Measurements from ENCODE around the gene DDX1.
"Not testable (repeated sequence)": the region's sequence is repeated elsewhere in the genome, so short reads cannot be mapped to it uniquely, and the experiment has no call there.

DDX1 gene

DNA sequence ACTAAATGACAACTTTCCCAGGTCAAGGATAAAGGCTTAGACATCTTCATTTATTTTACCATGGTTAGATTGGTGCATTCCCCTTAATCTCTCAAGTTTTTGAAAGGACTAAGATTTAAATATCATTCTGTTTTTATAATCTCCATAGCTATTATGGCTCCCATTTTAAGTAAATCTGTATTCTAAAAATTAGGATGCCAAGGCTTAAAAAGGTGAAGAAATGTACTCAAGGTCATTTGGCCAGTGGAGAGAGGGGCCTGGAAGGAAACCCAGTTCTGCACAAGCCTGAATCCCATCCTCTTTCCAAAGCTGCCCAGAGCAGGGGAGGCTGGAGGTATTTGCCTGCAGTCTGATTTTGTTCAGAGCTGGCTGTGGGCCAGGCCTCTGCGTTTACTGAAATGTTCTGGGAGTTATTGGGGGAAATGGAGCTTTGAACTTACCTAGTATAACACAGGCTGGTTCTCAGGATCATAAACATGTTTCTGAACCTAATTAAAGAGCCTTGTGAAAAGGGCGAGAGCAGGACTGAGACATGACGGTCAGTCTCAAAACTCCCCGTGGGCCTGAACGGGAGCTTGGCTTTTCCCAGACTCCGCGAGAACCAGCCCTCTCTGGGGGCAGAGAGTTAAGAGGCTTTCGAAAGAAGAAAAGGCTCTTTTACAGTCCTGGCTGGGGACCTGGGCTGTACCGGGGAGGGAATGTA lies 85.6 kb downstream of the DDX1 start:
- DNase-seq (ENCODE audit: low read depth), result no peak

GRCh38 chr2:15678346-15678745 lies 86.7 kb downstream of the DDX1 start:
- DNase-seq (ENCODE audit: low read depth), result no peak

DNA sequence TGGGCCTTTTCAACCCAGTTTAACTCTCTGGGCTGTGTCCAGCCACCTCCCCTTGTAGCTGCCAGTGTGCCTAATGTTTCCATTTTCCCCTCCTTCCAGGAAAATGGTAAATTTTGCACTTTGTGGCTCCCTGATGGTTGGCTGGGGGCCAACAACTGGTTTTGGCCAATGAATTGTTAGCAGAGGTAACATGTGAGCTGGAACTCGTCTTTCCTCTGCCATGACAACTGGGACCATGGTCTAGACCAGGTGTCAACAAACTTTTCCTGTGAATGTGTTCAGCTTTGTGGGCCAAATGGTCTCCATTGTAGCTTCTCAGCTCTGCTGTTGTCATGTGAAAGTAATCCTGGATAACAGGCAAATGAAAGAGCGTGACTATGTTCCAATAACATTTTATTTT lies 87.2 kb downstream of the DDX1 start:
- DNase-seq (ENCODE audit: low read depth), result no peak

DNA sequence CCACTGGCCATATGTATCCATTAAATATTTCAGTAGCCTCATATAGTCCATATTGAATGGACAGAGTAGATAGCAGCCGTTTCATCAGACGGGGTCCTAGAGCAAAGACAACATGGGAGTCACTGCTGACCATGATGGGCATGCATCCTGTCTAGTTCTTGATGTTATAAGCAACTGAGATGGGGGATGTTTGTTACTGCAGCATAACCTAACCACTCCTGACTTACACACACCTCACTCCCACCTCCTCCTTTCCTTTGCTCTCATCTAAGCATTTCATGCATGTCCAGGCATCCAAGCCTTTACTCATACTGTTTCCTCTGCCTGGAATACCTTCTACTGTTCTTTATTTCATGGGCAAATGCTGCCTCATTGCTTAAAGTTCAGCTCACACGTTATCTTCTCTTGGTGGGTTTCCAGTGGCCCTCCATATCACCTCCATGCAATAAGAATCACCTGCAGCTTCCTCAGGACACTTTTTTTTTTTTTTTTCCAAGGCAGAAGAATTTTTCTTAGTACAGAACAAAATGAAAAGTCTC lies 87.8 kb downstream of the DDX1 start:
- DNase-seq (ENCODE audit: low read depth), result no peak

- DNase-seq (ENCODE audit: low read depth), result not testable (repeated sequence)
Observed at GRCh38 chr2:15680132-15680531, 88.5 kb downstream of the DDX1 start.

Data from non-pigmented ciliary epithelial cell (primary cell).